ENCODE measurements around the gene ATG4A. TPM values are rescaled to one million over a fixed set of nuclear protein-coding genes. Genes with fewer than 3 reads are reported as not detected.

ATG4A gene
- total RNA-seq, 1 experiment from 2014 or later = 3.5 TPM

- TF ChIP-seq ZSCAN18 (CRISPR knock-in tag; IDR thresholded peaks at IDR 0.05) (no peak), ATF1 (CRISPR knock-in tag; IDR thresholded peaks at IDR 0.05) (no peak)
Observed at GRCh38 chrX:108044554-108045256, 46.9 kb upstream of the ATG4A start, which contains the start of gene VSIG1 (continued).

GRCh38 chrX:108049649-108050048, 41.9 kb upstream of the ATG4A start:
- no peak overlapping the region for H3K27ac Mint-ChIP-seq
- H3K4me1 Mint-ChIP-seq = no peaks in the 10 kb centered on the region
- TF ChIP-seq TP53 (CRISPR knock-in tag; IDR thresholded peaks at IDR 0.05) (no peak), SOX15 (CRISPR knock-in tag; IDR thresholded peaks at IDR 0.05) (no peak), AFF4 (CRISPR knock-in tag; IDR thresholded peaks at IDR 0.05; ENCODE audit: borderline replicate concordance) (no peak), ZNF121 (CRISPR knock-in tag; IDR thresholded peaks at IDR 0.05) (no peak), CREM (CRISPR knock-in tag; IDR thresholded peaks at IDR 0.05) (no peak), ZMAT4 (CRISPR knock-in tag; IDR thresholded peaks at IDR 0.05) (no peak), TCF7 (CRISPR knock-in tag; IDR thresholded peaks at IDR 0.05; ENCODE audit: low read depth) (no peak), MLX (CRISPR knock-in tag; IDR thresholded peaks at IDR 0.05) (no peak), ESRRA (CRISPR knock-in tag; IDR thresholded peaks at IDR 0.05; ENCODE audit: borderline replicate concordance) (no peak), TEAD1 (CRISPR knock-in tag; IDR thresholded peaks at IDR 0.05) (no peak), ATF6 (CRISPR knock-in tag; IDR thresholded peaks at IDR 0.05) (no peak)
- ChIA-PET POLR2A (no interaction called here), CTCF (no interaction called here)
- no peaks in the 10 kb centered on the region for H3K27me3 Mint-ChIP-seq (ENCODE audit: low read depth)
- ATAC-seq (no peak), DNase-seq (ENCODE audit: low spot score) (no peak)
- H3K9me3 Mint-ChIP-seq = no peaks in the 10 kb centered on the region
- H3K36me3 Mint-ChIP-seq = no peaks in the 10 kb centered on the region
- H3K4me3 Mint-ChIP-seq = no peak overlapping the region

- Mint-ChIP-seq H3K27ac (no peak overlapping the region), H3K9me3 (no peaks in the 10 kb centered on the region), H3K4me3 (no peak overlapping the region), H3K36me3 (no peaks in the 10 kb centered on the region), H3K4me1 (no peaks in the 10 kb centered on the region), H3K27me3 (ENCODE audit: low read depth) (no peaks in the 10 kb centered on the region)
- POLR2A ChIA-PET = no interaction called here
- ATAC-seq (no peak), DNase-seq (ENCODE audit: low spot score) (no peak)
- CTCF ChIA-PET = no interaction called here
- no peak for TF ChIP-seq HMGXB4 (CRISPR knock-in tag; IDR thresholded peaks at IDR 0.05)
- TF ChIP-seq ATF3 (CRISPR knock-in tag; conservative IDR thresholded peaks at IDR 0.05) = no peak
- no peak for TF ChIP-seq USF1 (CRISPR knock-in tag; IDR thresholded peaks at IDR 0.05)
- TF ChIP-seq PREB (CRISPR knock-in tag; IDR thresholded peaks at IDR 0.05; ENCODE audit: borderline replicate concordance) = no peak
Observed at GRCh38 chrX:108053218-108053617, 38.4 kb upstream of the ATG4A start.

Measured in WTC11 (cell line).